Stimulated activated CD8-positive, alpha-beta memory T cell treated with anti-CD3 and anti-CD28 coated beads, Interleukin-4, amount 100 ng/mL, for 1 hour (primary cell): ENCODE data around the gene IQSEC1.

ENCODE experiments used
- DNase-seq, 2 donors: peaks; one replicate each; pipeline ENCODE4 v3.0.0-alpha.2; 2020; ENCODE audit warnings: low read depth in 2 of 2, low spot score in 1 of 2

Gene IQSEC1

DNA sequence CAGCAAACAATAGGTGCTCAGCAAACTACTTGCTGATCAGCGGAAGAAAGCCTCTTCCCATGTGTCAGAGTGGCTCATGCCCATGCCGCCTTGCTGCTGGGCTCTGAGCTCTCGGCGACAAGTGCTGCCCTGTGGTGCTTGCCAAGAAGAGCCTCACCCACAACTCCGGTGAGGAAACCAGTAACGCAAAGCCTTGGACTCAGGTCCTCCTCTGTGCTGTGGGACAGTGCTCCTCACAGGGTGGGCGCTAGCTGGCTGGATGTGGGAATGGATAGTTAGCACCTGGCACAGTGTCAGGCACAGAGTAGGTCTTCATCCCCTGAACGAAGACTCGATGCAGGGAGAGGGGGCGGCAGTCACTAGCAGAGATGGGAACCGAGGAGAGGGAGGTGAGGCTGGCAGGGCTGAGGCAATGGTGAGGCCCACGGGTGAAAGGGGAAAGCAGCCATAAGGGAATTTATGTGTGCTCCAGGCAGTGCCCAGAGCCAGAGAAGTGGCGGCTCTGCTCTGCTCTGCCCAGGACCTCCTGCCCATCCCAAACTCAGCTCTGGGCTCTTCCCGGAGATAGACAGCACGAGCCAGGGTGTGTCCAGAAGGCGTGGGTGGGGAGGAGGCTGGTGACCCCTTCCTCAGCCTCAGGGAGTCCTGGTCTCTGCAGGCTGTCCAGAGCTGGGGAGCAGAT is 55.7 kb downstream of the IQSEC1 start:
- DNase-seq, result no peak

DNA sequence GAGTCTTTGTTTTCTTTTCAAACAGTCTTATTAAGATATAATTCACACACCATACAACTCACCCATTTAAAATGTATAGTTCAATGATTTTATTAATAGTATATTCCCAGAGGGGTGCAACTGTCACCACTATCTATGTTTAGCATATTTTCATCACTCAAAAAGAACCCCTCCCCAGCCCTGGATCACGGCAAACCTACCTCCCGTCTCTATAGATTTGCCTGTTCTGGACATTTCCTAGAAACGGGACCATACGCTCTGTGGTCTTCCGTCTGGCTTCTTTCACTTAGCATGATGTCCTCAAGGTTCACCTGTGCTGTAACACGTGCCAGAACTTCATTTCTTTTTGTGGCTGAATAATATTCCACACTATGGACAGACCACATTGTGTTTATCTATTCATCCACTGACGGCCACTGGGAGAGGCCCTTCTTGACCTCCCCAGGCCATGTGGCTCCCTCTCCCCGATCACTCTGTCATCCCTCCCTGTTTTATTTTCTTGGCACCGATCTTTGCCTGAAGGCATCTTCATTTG is 56.4 kb downstream of the IQSEC1 start:
- DNase-seq, result no peak

DNA sequence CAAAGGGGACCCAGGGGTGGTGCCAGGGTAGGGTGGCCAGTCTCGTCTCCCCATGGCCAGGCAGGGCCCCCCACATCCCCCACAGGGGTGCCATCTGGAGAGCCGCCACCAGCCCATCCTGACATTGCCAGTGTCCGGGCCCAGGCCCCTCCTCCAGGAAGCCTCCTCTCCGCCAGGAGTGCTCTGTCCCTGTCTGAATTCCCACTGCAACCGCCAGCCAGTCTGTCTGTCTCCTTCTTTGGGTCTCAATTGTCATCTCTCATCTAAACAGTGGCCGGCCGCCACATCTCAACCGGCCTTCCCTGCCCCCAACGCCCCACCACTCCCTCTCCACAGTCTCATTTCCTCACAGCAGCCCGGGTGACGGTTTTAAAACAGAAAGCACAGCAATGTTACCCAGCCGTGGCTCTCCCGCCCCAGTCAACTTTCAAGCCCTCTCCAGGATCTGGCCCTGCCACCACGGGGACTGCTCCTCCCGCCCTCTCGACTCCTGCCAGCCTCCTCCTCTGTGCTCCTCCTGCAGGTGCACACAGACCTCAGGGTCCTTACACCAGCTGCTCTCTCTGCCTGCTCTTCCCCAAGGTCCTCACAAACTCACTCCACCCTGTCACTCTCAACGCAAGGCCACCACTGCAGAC is 57.0 kb downstream of the IQSEC1 start:
- no peak for DNase-seq

DNA sequence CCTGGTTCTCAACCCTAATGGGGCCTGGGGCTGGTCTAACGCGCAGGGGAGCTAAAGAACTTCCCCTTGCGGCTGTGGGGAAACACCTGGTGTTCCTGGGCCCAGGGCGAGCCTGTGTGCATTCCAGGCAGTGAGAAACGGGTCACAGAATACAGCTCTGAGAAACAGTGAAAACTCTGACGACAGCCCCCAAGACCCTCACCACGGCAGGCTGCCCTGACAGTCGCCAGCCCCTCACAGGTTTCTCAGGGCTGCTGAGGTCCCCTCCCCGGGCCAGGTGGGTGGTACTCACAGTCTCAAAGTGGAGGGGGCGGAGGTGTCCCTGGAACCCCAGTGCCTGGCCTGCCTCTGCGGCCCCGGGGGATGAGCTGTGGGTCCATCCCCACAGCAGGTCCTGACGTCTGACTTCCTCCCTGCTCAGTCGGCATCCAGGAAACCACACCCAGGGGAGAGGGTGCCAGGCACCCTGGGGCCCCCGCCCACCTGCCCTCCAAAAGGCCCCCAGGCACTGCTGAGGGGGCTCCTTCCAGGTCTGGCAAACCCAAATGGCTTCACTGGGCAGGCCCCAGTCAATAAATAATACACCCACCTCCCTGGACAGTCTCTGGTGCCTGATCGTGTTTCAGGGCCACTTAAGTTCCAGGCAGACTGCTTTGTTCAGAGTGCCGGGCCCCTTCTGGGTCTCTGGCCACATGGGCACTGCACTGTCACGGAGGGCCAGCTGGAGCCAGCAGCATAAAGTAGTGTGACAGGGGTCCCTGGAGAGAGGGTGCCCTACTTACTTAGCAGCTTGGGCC is 57.7 kb downstream of the IQSEC1 start:
- no peak for DNase-seq

DNA sequence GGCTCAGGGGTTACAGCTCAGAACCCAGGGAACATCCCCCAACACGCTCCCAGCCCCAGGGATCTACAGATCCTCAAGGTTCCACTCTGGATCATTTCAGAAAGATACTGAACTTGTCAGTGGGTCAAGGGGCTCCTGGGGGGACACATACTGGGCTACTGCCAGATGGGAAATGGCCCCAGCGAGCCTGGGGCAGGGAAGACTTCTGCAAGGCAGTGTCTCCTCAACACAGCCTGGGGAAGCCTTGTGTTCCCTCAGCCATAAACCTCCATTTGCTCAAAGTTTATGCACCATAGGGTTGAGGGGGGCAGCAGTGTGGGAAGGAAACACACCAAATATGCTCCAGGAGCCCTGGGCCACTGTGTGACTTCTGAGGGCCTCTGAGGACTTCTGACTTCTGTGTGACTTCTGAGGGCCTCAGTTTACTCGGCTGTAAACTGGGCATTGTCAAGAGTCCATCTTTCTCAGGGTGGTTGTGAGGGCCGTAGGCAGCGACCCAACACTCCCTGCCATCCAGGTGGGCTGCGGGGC is 58.4 kb downstream of the IQSEC1 start:
- DNase-seq, result no peak

DNA sequence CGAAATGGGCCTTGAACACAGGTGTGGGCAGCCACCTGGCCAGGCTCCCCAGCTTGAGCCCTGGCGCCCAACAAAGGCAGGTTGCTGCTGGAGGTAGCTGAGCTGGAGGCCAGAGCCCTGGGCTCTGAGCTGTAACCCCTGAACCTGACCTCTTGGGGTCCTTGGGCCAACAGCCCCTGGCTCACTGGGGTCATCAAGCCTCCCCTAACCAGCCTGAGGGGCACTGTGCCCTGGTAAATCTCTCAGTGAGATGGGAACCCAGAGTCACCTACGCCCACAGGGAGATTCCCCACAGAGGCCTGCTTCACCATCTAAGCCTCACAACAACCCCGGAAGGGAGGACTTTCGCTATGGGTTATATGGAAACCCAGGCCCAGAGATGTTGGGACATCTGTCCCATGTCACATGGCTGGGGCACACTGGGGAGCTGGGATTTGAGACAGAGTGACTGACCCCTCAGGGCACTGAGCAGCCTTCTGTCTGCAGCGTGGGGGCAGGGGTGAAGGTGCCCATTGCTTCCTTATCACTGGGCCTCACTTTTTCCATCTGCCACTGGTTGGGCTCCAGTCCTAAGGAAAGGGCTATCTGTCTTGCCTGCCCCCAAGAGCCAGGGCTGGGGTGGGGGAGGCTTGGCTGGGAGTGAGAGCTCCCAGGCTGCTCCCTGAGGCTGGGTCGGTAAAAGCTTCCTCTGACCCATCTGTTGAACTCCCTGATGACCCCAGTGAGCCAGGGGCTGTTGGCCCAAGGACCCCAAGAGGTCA is 59.1 kb downstream of the IQSEC1 start:
- DNase-seq, result no peak

DNA sequence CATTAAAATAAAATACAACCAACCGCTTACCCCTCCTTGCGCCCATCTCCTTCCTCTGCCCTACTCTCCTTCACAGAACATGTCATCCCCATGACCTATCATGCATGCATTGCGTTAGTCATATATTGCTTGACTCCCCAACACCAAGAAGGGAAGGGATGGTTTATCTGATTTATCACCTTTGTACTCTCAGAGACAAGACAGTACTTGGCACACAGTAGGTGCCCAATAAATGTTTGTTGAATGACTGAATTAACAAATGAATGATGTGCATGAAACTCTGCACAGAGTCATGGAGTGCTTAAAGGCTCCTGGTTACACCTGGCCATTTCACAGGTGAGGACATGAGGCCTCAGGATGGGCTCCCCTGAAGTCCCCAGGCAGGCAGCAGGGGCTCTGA is 59.7 kb downstream of the IQSEC1 start:
- DNase-seq, result no peak

DNA sequence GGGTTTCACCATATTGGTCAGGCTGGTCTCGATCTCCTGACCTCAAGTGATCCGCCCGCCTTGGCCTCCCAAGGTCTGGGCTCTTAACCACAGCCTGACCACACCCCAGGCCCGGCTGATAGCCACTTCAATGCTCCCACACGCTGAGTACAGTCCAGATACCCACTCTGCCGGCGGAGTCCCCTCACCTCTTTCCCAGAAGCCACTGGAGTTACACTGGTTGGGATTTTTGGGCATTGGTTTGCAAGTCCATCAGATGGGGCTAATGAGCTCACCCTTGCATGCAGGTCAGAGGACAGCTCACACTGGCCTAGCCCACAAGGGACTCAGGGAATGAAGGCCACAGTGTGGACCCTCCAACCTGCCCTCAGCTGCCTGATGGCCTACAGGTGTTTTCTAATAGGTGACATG is 60.1 kb downstream of the IQSEC1 start:
- DNase-seq, result no peak

DNA sequence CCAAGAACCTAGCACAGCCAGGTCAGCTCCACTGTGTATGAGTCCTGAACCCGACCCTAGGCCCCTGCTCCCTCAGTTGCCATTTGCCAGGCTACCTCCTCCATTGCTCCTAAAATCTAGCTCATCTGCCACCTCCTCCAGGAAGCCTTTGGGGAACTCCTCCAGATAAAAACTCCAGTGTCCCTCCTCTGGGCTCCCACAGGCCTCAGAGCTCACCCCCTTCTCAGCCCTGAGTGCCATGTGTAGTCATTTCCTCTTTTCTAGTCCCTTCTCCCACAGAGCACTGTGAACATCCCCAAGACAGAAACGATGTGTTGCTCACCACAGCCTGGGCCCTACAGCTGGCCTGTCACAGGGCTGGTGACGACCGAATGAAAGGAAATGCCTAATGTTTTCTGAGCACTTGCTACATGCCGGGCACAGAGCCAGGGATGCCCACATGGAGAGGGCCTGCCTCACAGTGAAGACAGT is 61.0 kb downstream of the IQSEC1 start:
- DNase-seq, result no peak

DNA sequence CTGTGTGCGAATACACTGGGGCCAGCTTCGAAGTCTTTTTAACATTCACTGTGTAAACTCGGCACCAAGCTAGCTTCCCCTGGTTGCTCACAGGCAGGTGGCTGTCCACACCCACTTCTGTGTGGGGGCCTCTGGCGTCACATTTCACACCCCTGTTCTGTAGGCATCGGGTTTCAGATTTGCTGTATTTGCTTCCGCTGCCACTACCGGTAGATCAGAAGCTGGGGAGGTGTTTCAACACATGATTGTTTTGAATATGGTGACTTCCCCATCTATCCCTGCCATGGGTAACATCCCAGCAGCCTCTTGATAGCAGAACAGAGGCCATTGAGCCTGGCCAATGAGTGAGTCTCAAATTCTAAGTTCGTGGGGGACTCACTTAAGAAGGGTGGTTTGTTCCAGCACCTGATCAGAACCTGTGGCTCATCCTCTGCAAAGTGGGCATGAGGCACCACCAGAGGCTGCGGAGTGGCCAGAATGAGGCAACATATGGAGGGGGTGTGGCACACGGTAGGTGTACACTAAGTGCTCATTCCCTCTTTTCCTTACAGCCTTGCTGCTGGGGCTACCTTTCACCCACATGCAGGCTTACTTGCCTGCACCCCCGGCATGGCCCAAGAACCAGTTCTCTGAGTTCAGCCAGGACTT is 61.5 kb downstream of the IQSEC1 start:
- DNase-seq, result peak in 1 of 2 donors; percentile 62

DNA sequence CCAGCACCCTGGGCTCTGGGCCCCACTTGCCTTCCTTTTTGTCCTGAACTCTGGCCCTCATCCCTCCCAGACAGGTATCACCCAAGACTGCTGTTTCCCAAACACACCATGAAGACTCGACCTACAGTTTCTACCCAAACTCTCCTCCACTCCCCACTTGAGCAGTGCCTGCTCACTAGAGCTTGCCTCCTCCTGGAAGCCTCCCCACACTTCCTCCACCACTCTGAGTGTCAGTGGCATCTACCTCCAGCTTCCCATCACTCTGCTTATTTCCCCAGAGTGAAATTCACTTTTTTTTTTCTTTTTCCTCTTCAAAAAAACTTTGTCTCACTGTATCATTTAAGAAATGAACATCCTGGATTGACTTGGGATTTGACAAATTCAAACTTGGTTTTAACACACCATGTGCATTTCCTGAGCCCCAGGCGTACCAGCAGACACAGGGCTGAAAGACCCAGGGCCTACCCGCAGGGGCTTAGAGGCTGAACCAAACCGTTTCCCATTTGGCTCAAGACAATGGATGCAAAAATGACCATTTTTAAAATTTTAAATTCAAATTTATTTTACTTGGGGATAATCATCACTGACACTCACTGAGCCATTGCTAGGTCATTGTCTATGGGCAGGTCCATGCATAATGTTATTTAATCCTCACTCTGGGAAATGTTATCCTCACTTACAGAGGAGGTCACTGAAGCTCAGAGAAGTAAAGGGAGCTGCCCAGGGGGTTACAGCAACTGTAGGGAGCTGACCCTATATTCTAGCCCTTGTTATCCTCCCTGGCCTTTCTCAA is 62.3 kb downstream of the IQSEC1 start:
- DNase-seq, result no peak

DNA sequence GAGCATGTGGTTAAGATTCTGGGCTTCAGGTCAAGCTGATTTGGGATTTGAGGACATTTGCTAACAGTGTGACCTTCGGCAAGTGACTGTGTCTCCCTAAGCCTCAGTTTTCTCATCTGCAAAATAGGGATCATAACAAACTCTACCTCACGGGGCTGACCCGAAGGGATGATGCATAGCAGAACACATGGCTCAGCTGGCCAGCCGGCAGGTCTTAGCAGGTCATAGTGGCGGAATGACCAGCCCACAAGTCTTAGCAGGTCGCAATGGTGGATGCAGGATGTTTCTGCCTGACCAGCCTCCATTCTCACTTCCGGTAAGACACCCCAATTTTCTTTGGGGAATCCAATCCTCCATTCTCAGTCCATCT is 63.3 kb downstream of the IQSEC1 start:
- no peak for DNase-seq

DNA sequence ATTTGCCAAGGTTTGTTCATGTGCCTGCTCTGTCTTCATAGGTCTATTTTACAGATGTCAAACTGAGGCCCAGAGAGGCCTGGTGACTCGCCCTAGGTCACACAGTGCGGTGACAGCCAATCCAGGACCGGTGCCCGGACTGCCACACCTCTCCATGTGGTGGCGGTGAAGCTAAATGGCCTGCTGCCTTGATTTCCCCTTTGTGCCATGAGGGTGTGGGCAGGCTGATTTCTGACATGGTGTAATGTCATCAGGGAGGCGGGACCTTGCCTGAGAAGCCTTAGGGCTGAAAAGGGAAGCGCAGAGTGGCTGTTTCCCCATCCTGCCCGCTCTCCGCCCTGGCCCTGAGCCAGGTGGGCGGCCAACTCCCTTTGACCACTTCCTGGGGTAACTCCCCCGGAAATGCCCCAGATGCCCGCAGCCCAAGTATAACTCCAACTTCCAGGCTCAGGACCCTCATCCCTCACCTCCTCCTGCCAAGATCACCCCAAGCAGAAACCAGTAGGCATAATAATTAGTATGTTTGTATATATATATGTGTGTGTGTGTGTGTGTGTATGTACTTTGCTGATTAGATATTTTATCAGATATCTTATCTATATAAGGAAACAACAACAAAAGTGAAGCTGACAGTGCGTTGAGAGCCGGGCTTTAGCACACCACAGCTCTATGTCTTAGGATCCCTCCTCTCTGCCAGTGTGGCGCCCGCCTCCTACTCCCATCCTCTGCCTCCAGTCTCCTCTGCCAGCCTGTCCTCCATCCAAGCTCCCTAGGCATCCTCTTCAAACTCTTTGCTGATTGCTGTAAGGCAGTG is 63.9 kb downstream of the IQSEC1 start:
- no peak for DNase-seq

DNA sequence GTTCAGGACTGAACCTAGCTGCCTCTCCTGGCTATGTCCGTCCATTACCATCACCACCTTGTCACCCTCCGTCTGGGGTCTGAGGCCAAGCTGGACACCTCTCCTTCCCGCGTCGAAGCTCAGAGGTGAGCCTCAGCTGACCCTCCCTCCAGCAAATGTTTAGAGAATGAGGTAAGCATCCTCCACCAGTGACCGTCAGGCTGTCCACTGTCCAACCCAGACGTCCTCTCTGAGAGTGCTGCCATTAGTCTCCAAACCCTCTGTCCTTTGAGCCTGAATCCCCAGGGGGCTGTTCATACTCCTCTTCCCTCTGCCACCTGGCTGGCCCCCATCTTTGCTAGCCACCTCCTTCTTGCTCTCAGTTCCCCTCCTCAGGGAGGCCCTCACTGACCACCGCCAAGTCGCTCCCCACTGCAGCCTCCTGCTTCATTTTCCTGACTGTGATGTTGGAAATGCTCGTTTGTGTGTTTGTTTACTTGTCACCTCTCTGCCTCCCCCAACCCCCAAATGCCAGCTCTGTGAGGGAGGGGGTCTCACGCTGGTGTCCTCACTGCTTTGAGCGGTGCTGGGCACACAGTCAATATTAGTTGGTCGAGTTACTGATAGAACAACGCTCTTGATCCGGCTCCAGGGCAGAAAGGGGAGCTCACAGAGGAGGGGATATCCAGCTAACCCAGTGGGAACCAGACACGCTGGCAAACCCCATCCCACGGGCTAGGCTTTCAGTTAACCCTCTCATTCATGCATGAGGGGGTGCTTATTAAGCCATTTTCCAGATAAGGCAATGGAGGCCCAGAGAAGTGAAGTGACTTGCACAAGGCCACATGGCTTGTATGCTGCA is 64.9 kb downstream of the IQSEC1 start:
- no peak for DNase-seq

DNA sequence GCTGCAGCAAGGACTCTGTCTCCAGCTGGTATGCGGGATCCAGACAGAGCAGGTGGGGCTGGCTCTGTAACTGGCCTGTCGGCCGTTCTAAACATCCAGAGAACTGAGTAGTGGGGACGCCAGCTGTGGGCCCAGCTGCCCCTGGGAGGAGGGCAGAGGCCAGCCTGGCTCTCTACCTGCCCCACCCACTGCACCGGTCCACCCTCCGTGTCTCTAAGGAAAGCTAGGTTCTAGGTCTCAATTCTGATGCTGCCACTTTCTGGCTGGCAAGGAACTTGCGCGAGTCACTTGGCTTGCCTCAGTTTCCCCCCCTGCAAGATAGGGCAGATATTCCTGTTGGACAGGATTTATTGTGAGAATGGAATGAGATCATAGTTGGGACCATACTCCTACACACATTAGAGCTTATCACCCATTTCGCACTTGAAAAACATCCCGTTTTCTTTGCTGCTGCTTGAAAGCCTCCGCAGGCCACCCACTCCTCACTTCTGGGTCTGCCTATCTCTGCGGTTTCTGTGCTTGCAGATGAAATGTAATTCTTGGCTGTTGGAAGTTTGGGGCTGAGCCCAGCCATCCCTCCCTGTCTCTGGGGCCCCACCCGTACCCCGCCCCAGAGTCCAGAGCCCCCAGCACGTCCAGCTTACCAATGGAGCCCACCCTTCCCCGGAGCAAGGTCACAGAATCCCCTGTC is 65.8 kb downstream of the IQSEC1 start:
- no peak for DNase-seq

DNA sequence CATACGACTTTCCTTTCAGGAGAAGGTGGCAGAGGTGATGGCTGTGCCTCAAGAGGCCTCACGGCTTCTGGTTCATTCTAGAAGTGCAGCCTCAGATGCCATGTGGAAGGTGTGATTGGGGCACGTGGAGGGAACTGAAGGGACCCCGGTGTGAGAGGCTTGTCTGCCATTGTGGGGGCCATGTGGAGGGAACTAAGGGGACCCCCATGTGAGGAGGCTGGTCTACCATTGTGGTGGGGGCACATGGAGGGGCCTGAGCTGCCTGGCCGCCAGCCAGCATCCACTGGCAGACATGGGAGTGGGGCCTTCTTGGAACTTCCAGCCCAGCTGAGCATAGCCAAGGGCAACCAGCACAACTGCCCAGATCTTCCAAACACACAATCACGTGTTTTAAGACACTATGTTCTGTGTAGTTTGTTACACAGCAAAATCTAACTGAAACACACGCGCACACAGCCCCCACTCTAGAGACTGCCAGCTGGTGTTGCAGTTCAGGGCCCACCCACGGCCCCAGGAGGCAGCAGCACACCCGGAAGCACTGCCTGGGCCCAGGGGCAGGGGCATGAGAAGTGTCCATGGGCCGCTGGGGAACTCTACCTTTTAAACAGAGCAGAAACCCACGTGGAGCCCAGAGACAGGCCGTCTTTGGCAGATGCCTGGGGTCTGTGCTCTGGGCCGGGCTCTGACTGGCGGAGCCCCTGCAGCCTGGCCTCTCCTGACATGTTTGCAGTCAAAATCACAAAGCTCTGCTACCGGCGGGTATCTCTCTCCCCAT is 66.8 kb downstream of the IQSEC1 start:
- no peak for DNase-seq

DNA sequence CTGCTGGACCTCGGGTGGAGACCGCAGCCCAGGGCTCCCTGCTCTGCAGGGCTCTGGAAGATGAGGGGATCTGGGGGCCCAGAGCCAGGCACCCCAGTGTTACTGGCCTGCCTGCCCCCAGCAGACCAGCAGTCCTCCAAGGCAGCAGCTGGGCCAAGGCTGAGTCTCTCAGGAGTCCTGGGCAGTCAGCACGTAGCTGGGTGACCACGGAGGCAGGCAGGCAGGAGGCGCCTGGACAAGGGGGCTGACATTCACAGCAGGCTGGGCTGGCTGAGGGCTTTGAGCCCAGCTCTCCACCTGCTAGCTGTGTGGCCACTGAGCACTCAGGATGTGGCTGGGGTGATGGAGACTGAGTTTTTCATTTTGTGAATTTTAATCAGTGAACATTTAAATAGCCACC is 67.9 kb downstream of the IQSEC1 start:
- DNase-seq, result no peak
